BLaER1 (cell line): ENCODE data around the gene CDH10.

Source experiments
- H3K27ac ChIP-seq: shearing (Covaris generic); formaldehyde crosslinking; 2 replicates; pipeline ENCODE4 v1.8.1; 2022
- H3K27me3 ChIP-seq: shearing (Covaris generic); formaldehyde crosslinking; 2 replicates; pipeline ENCODE4 v1.8.1; 2022
- H3K36me3 ChIP-seq: shearing (Covaris generic); formaldehyde crosslinking; 2 replicates; pipeline ENCODE4 v1.8.1; 2022
- H3K4me1 ChIP-seq: shearing (Covaris generic); formaldehyde crosslinking; 2 replicates; pipeline ENCODE4 v1.8.1; 2022
- H3K4me2 ChIP-seq: shearing (Covaris generic); formaldehyde crosslinking; 2 replicates; pipeline ENCODE4 v1.8.1; 2022
- H3K4me3 ChIP-seq: shearing (Covaris generic); formaldehyde crosslinking; 2 replicates; pipeline ENCODE4 v1.8.1; 2022
- H3K9ac ChIP-seq: shearing (Covaris generic); formaldehyde crosslinking; 2 replicates; pipeline ENCODE4 v1.8.1; 2022
- H3K9me3 ChIP-seq: shearing (Covaris generic); formaldehyde crosslinking; 2 replicates; pipeline ENCODE4 v1.8.1; 2022
- H4K20me1 ChIP-seq: shearing (Covaris generic); formaldehyde crosslinking; 2 replicates; pipeline ENCODE4 v1.8.1; 2022
- Cebpa-rat ChIP-seq: shearing (Covaris generic); IDR thresholded peaks from 2 replicates; pipeline ENCODE4 v1.8.1; 2022

Gene CDH10

DNA sequence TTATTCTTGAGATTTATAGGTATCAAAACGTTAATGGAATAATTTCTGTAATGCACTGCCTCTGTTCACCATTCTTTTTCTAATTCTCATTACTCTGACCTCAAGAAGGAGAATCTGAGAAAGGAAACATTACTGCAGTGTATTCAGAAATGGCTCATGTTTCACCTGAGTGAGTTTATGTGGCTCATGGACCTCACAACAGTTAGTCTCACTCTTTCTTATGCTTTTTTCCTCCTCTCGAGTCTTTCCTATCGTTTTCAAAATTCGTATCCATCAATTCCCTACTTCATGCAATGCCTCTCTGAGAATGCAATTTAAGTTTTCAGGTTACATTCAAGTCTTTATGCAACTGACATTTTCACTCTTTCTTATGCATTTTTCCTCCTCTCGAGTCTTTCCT lies 9.6 kb downstream of the CDH10 start:
- Histone ChIP-seq H3K9me3 (no peaks in the 10 kb centered on the region), H3K36me3 (no peaks in the 10 kb centered on the region), H3K4me3 (no peak overlapping the region), H3K27me3 (no peaks in the 10 kb centered on the region), H3K4me1 (no peaks in the 10 kb centered on the region), H3K4me2 (no peak overlapping the region), H3K27ac (no peak overlapping the region), H4K20me1 (no peaks in the 10 kb centered on the region), H3K9ac (no peak overlapping the region)
- no peak for TF ChIP-seq Cebpa-rat

DNA sequence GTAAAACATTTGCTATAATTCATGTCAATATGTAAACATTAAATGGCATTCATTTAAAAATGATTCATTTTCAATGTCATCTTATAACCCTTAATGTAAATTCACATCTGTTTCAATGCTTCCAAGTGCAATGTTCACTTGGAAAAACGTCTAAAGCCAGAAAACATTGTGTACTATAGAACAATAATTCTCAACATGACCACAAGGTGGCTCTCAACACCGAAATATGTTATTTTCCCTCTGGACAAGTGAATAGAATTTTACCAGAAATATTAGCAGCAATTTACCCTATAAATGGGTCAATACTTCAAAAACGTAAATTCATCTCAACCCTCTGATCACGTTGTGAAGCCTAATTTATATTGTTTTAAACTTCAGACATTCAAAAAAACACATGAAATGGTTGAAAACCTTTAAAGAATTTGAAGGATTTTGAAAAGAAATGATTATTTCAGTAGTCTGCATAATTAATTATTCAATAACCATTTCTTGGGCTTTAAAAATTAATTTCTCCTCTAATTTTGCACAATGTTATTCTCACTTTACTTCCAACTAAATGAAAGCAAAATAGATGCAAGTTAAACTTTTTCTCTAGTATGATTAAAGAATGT lies 11.0 kb downstream of the CDH10 start:
- TF ChIP-seq Cebpa-rat = no peak
- no peaks in the 10 kb centered on the region for H3K4me1 ChIP-seq

DNA sequence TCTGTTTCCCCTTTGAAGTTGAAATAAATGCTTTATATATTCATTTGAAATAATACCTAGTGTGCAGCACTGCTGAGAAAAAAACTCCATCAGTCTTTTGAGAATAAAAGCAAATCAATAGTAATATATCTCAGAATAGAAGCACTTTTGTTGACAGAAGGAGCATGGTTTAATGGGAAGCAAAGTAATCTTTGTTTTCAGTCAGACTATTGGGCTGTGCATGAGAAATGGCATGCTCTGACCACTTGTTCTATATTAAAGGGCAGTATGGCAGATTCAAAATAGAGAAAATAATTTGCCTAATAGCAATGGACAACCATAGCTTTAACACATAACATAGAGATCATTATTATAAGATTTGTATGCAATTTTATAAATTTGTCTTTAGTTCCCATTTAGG lies 12.4 kb downstream of the CDH10 start:
- H3K27ac ChIP-seq = no peak overlapping the region
- no peaks in the 10 kb centered on the region; the same call in 1 of the 2 replicates for H3K4me1 ChIP-seq
- H3K9me3 ChIP-seq = no peaks in the 10 kb centered on the region
- H3K4me3 ChIP-seq = no peak overlapping the region
- H3K36me3 ChIP-seq = no peaks in the 10 kb centered on the region
- no peak overlapping the region for H3K4me2 ChIP-seq
- no peaks in the 10 kb centered on the region for H4K20me1 ChIP-seq
- no peaks in the 10 kb centered on the region for H3K27me3 ChIP-seq
- no peak overlapping the region for H3K9ac ChIP-seq
- no peak for TF ChIP-seq Cebpa-rat

More for the DNA sequence above, 11.0 kb downstream of the CDH10 start:
- Histone ChIP-seq H3K4me3 (no peak overlapping the region), H3K27me3 (no peaks in the 10 kb centered on the region), H3K27ac (no peak overlapping the region), H4K20me1 (no peaks in the 10 kb centered on the region), H3K36me3 (no peaks in the 10 kb centered on the region), H3K9ac (no peak overlapping the region), H3K9me3 (no peaks in the 10 kb centered on the region), H3K4me2 (no peak overlapping the region)

DNA sequence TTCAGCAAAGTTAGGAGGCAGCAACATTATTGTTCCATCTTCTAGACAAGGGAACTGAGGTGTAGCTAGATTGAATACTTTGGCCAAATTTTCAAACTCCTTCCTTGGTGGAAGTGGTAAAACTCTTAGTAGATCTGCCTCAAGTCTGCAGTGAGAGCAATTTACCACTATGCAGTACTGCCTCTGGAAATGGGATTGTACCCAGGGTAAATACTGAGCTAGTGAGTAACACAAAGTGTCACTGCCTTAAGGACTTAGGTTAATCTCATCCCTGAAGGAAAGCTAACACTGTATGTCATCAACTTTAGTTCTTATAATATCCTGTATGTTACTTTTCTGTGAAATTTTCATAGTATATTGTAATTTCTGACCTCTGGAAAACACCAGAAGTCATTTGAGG lies 13.9 kb downstream of the CDH10 start:
- H3K27ac ChIP-seq = no peak overlapping the region

DNA sequence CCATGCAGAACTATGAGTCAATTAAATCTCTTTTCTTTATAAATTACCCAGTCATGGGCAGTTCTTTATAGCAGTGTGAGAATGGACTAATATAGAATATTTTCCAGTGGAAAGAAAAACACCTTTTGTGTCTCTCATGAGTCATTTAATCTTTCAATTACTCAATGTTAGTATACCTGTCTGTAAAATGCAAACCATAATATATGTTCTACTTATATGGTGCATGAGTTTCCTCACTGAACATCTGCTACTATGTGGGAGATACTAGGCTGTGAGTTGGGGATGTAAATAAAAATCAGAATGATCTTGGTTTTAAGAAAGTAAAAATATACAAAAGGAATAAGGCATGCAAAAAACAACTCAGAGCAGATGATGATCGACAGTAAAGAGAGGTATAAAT lies 15.0 kb downstream of the CDH10 start:
- Histone ChIP-seq H3K9me3 (no peaks in the 10 kb centered on the region), H3K27me3 (no peaks in the 10 kb centered on the region), H3K9ac (no peak overlapping the region), H3K36me3 (no peaks in the 10 kb centered on the region), H3K4me1 (no peaks in the 10 kb centered on the region; the same call in 1 of the 2 replicates), H4K20me1 (no peaks in the 10 kb centered on the region), H3K4me3 (no peak overlapping the region), H3K27ac (no peak overlapping the region), H3K4me2 (no peak overlapping the region)
- no peak for TF ChIP-seq Cebpa-rat

More for the DNA sequence above, 13.9 kb downstream of the CDH10 start:
- no peaks in the 10 kb centered on the region for H3K27me3 ChIP-seq
- no peaks in the 10 kb centered on the region for H3K9me3 ChIP-seq
- no peaks in the 10 kb centered on the region for H3K36me3 ChIP-seq
- no peak for TF ChIP-seq Cebpa-rat
- no peak overlapping the region for H3K4me3 ChIP-seq
- H3K4me1 ChIP-seq = no peaks in the 10 kb centered on the region; the same call in 1 of the 2 replicates
- H3K9ac ChIP-seq = no peak overlapping the region
- no peaks in the 10 kb centered on the region for H4K20me1 ChIP-seq
- no peak overlapping the region for H3K4me2 ChIP-seq

DNA sequence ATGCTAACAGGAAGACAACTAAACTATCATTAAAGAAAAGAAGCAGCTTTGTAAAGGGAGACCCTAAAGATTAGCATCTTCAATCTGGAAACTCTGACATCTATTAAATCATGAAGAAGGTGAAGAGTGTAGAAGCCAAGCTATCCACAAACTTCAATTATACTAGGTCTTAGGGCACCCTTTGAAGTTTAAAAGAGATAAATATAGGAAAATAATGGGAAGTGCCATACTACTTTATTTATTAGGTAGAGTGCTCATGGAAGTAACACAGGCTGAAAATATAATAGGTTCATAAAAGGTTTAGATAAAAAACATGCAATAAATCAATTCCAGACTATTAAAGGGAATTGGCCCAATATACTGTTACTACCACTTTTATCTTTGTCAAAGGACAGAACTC lies 19.9 kb downstream of the CDH10 start:
- Histone ChIP-seq H3K9me3 (no peaks in the 10 kb centered on the region), H3K27me3 (no peaks in the 10 kb centered on the region)

DNA sequence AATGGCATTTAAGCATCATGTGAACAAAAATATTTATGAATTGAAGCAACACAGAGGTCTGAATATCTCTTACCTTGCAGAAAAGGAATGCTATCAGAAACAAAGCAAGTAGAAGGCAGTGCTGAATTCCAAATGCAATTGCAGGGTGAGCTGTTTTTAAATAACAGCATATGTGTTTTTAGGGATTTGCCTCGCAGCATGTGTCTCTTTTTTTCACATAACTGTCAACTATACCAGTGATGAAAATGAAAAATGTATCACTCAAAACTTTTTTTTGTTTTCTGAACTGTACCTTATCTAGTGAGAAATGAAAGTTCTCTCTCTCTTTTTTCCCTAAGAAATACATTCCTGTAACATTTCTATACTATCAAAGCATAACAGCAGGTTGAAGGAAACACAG lies 21.2 kb downstream of the CDH10 start:
- Histone ChIP-seq H4K20me1 (no peaks in the 10 kb centered on the region), H3K9me3 (no peaks in the 10 kb centered on the region), H3K4me1 (peaks cover 11% of the 10 kb centered on the region), H3K27ac (no peak overlapping the region), H3K36me3 (no peaks in the 10 kb centered on the region), H3K4me2 (no peak overlapping the region), H3K27me3 (no peaks in the 10 kb centered on the region), H3K4me3 (no peak overlapping the region), H3K9ac (no peak overlapping the region)
- no peak for TF ChIP-seq Cebpa-rat

More for the DNA sequence above, 19.9 kb downstream of the CDH10 start:
- Histone ChIP-seq H3K4me1 (peaks cover 11% of the 10 kb centered on the region), H3K9ac (no peak overlapping the region), H3K36me3 (no peaks in the 10 kb centered on the region), H3K4me2 (no peak overlapping the region), H3K27ac (no peak overlapping the region), H4K20me1 (no peaks in the 10 kb centered on the region), H3K4me3 (no peak overlapping the region)
- no peak for TF ChIP-seq Cebpa-rat

DNA sequence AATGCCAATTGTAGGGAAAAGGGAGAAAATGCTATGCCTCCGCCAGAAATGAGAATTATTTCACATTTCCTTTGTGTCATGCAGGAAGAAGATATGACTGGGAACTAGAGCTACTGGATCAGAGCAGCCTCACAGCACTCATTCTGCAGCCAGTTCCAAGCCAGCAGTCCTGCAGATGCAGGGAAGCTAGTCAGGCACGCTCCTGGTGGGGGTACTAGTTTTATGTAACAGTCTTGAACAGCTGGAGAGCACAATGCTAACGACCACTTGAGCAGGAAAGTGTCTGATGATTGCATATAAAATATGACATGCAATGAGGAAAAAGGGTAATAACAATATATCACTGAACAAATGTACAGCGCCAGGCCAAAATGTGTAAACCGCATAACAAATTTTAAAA lies 21.7 kb downstream of the CDH10 start:
- H3K9ac ChIP-seq = no peak overlapping the region
- H3K27ac ChIP-seq = no peak overlapping the region
- no peaks in the 10 kb centered on the region for H3K36me3 ChIP-seq
- no peak overlapping the region for H3K4me2 ChIP-seq
- no peaks in the 10 kb centered on the region for H4K20me1 ChIP-seq
- H3K9me3 ChIP-seq = no peaks in the 10 kb centered on the region
- H3K27me3 ChIP-seq = no peaks in the 10 kb centered on the region
- no peak overlapping the region for H3K4me3 ChIP-seq
- peaks cover 11% of the 10 kb centered on the region for H3K4me1 ChIP-seq
- no peak for TF ChIP-seq Cebpa-rat

DNA sequence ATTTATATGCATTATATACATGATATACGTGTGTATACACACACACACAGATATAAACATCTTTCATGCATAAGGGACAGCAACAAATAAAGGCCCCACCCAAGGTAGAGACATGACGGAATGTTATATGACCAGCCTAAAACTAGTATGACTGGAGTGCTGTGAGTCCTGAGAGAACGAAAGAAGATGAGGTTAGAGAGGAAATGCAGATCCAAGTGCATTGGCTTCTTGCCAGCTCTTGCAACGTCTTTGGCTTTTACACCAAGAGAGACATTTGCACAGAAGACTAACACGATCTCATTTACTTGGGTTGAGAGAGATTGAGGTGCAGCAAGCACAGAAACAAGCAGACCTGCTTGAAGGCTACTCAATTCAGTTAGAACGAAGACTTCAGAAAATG lies 23.0 kb downstream of the CDH10 start:
- no peaks in the 10 kb centered on the region for H3K36me3 ChIP-seq
- H3K27ac ChIP-seq = no peak overlapping the region
- H3K4me3 ChIP-seq = no peak overlapping the region
- H3K27me3 ChIP-seq = no peaks in the 10 kb centered on the region
- H3K4me2 ChIP-seq = peak overlapping the region; percentile 44; the same call in 1 of the 2 replicates
- no peaks in the 10 kb centered on the region for H4K20me1 ChIP-seq
- H3K9me3 ChIP-seq = no peaks in the 10 kb centered on the region
- peaks cover 11% of the 10 kb centered on the region for H3K4me1 ChIP-seq
- no peak for TF ChIP-seq Cebpa-rat
- no peak overlapping the region for H3K9ac ChIP-seq

DNA sequence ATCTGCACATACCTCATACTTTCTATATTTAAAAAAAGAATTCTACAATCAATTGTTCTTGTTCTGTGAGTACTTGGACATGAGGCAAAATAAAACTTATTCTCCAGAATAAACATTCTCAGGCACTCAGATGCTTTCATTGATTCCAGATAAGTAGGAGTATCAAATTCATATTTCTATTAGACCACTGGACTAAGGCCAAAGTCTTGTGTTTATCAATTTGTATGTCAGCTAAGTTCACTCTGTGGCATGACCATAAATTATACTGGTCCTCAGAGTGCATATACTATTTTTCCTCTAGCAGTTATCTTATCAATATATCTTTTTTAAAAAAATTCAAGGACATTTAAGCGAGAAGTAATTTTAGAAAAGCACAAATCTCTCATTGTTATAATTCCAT lies 28.2 kb downstream of the CDH10 start:
- H3K4me1 ChIP-seq = peaks cover 22% of the 10 kb centered on the region
- no peaks in the 10 kb centered on the region for H3K9me3 ChIP-seq
- no peak overlapping the region for H3K4me3 ChIP-seq
- H3K4me2 ChIP-seq = no peak overlapping the region
- no peak overlapping the region for H3K27ac ChIP-seq
- no peak overlapping the region for H3K9ac ChIP-seq
- no peaks in the 10 kb centered on the region for H4K20me1 ChIP-seq
- no peaks in the 10 kb centered on the region for H3K36me3 ChIP-seq
- no peaks in the 10 kb centered on the region for H3K27me3 ChIP-seq
- no peak for TF ChIP-seq Cebpa-rat

DNA sequence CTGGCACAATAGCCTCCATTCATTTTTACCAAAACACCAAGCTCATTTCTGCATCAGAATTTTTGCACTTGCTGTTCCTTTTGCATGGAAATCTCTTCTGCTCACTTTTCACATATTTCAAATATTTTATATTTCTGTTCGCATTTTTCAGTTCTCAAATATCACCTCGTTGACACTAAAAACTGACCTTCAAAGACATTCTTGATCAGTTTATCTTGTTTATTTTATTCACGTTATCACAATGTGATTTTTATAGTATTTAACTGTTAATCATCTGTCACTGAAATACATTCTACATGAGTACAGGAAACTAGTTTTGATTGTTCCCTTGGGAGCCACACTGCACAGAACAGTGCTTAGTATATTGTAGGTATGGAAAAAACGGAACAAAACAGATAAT lies 29.6 kb downstream of the CDH10 start:
- H3K27me3 ChIP-seq = no peaks in the 10 kb centered on the region
- H3K4me1 ChIP-seq = peaks cover 18% of the 10 kb centered on the region
- H3K27ac ChIP-seq = no peak overlapping the region
- H3K9me3 ChIP-seq = no peaks in the 10 kb centered on the region
- no peaks in the 10 kb centered on the region for H3K36me3 ChIP-seq
- no peaks in the 10 kb centered on the region for H4K20me1 ChIP-seq
- H3K4me3 ChIP-seq = no peak overlapping the region
- H3K4me2 ChIP-seq = peak overlapping the region; percentile 48
- no peak overlapping the region for H3K9ac ChIP-seq
- TF ChIP-seq Cebpa-rat = no peak
